Ovary (tissue), 3 donors: ENCODE results near the gene ZMYM4.

ENCODE experiments used
- CTCF ChIP-seq, 3 donors: fragments of 450-650 bp in 2 of 3; fragments of 200-600 bp in 1 of 3; IDR thresholded peaks; one replicate each; pipeline versions ENCODE4 v1.5.1 to v1.8.0; 2016 to 2022; ENCODE audit warnings: antibody characterized with exemption in 3 of 3, mild to moderate bottlenecking in 1 of 3
- EP300 ChIP-seq: sonication (generic); formaldehyde crosslinking; IDR thresholded peaks from one replicate; pipeline ENCODE4 v1.6.1; 2017; ENCODE audit warnings: antibody characterized with exemption
- POLR2A ChIP-seq: fragments of 450-650 bp; IDR thresholded peaks from one replicate; pipeline ENCODE4 v1.6.1; 2017; ENCODE audit warnings: antibody characterized with exemption, mild to moderate bottlenecking, moderate library complexity
- donor health status: DM: no; HTN: no; CAD: no.

DNA sequence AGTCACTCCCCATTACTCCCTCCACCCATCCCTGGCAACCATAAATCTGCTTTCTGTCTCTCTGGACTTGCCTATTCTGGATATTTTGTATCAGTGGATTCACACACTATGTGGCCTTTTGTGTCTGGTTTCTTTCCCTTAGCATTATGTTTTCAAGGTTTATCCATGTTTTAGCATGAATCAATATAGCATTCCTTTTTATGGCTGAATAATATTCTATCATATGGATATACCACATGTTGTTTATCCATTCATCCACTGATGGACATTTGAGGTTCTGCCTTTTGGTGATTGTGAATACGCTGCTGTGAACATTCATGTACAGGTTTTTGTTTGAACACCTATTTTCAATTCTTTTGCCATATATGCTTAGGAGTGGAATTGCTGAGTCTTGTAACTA, 140.4 kb downstream of the ZMYM4 start:
- TF ChIP-seq CTCF (IDR thresholded peaks at IDR 0.05) (no peak), EP300 (no peak), POLR2A (no peak)
